ENCODE results near the gene NPY4R2.
"Not testable (repeated sequence)": the region's sequence is repeated elsewhere in the genome, so short reads cannot be mapped to it uniquely, and the experiment has no call there.

The NPY4R2 gene

DNA sequence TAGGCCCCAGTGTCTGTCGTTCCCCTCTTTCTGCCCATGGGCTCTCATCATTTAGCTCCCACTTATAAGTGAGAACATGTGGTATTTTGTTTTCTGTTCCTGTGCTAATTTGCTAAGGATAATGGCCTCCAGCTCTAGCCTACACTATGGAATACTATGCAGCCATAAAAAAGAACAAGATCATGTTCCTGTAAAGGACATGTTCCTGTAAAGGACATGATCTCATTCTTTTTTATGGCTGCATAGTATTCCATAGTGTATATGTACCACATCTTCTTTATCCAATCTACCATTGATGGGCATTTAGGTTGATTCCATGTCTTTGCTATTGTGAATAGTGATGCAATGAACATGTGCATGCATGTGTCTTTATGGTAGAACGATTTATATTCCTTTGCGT lies 19.2 kb downstream of the NPY4R2 start:
- not testable (repeated sequence) for H3K4me1 ChIP-seq (ENCODE audit: control insufficient read depth, insufficient read depth, low read length); H3K27me3 ChIP-seq (ENCODE audit: control insufficient read depth, insufficient read depth, low read length); H3K4me3 ChIP-seq (ENCODE audit: low read length); H3K36me3 ChIP-seq (ENCODE audit: insufficient read depth, low read length); H3K9ac ChIP-seq (ENCODE audit: low read depth, low read length); H3K4me2 ChIP-seq (ENCODE audit: low read length); H3K9me3 ChIP-seq (replicated peaks; ENCODE audit: low read length)

DNA sequence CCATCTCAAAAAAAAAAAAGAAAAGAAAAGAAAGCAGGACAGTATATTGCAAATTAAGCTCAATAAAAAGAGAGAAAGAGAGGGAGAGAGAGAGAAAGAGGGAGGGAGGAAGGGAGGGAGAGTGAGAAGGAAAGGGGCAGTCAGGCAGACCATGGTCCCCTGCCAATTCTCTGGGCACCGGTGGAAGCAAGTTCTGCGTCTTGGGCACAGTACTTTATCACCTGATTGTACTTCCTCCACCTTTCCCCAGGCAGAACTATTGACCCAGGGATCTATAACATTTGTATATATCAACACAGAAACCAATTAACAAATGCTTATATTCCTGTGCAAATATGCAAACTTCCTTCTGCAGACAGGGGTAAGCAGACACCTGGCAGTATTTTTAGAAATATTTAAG lies 22.4 kb downstream of the NPY4R2 start:
- H3K9me3 ChIP-seq (replicated peaks; ENCODE audit: low read length); H3K9ac ChIP-seq (ENCODE audit: low read depth, low read length); H3K4me2 ChIP-seq (ENCODE audit: low read length); H3K4me3 ChIP-seq (ENCODE audit: low read length); H3K27me3 ChIP-seq (ENCODE audit: control insufficient read depth, insufficient read depth, low read length); H3K4me1 ChIP-seq (ENCODE audit: control insufficient read depth, insufficient read depth, low read length); H3K36me3 ChIP-seq (ENCODE audit: insufficient read depth, low read length): not testable (repeated sequence)

- not testable (repeated sequence) for H3K27me3 ChIP-seq (ENCODE audit: control insufficient read depth, insufficient read depth, low read length); H3K4me1 ChIP-seq (ENCODE audit: control insufficient read depth, insufficient read depth, low read length); H3K4me3 ChIP-seq (ENCODE audit: low read length); H3K9ac ChIP-seq (ENCODE audit: low read depth, low read length); H3K4me2 ChIP-seq (ENCODE audit: low read length); H3K36me3 ChIP-seq (ENCODE audit: insufficient read depth, low read length); H3K9me3 ChIP-seq (replicated peaks; ENCODE audit: low read length)
These were observed 22.9 kb downstream of the NPY4R2 start for GRCh38 chr10:47941379-47941778.

- not testable (repeated sequence) for H3K4me1 ChIP-seq (ENCODE audit: control insufficient read depth, insufficient read depth, low read length); H3K27me3 ChIP-seq (ENCODE audit: control insufficient read depth, insufficient read depth, low read length); H3K9ac ChIP-seq (ENCODE audit: low read depth, low read length); H3K36me3 ChIP-seq (ENCODE audit: insufficient read depth, low read length); H3K4me2 ChIP-seq (ENCODE audit: low read length); H3K4me3 ChIP-seq (ENCODE audit: low read length); H3K9me3 ChIP-seq (replicated peaks; ENCODE audit: low read length)
These were observed 24.0 kb downstream of the NPY4R2 start for GRCh38 chr10:47942351-47943019.

DNA sequence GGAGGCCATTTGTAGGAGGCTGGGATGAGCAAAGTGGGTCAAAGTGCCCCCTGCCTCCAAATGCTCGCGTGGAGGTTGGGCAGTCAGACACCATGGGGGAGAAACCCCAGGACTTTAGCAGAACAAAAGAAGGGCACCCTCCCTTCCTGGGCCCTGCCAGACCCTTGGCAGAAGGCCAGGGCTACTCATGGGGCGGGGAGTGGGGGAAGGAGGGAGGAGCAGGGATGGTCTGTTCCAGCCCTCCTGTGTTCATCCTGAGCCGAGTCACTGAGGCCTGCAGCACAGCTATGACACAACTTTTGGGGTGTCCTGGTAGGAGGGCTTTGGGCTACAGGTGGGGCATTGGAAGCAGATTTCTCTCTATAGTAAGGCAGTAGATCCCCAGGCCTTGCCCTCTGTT lies 24.9 kb downstream of the NPY4R2 start:
- not testable (repeated sequence) for H3K9ac ChIP-seq (ENCODE audit: low read depth, low read length); H3K9me3 ChIP-seq (replicated peaks; ENCODE audit: low read length); H3K4me2 ChIP-seq (ENCODE audit: low read length); H3K36me3 ChIP-seq (ENCODE audit: insufficient read depth, low read length); H3K4me1 ChIP-seq (ENCODE audit: control insufficient read depth, insufficient read depth, low read length); H3K27me3 ChIP-seq (ENCODE audit: control insufficient read depth, insufficient read depth, low read length); H3K4me3 ChIP-seq (ENCODE audit: low read length)

GRCh38 chr10:47947424-47947823 lies 29.0 kb downstream of the NPY4R2 start:
- not testable (repeated sequence) for H3K4me1 ChIP-seq (ENCODE audit: control insufficient read depth, insufficient read depth, low read length); H3K4me3 ChIP-seq (ENCODE audit: low read length); H3K9ac ChIP-seq (ENCODE audit: low read depth, low read length); H3K9me3 ChIP-seq (replicated peaks; ENCODE audit: low read length); H3K4me2 ChIP-seq (ENCODE audit: low read length); H3K27me3 ChIP-seq (ENCODE audit: control insufficient read depth, insufficient read depth, low read length); H3K36me3 ChIP-seq (ENCODE audit: insufficient read depth, low read length)

DNA sequence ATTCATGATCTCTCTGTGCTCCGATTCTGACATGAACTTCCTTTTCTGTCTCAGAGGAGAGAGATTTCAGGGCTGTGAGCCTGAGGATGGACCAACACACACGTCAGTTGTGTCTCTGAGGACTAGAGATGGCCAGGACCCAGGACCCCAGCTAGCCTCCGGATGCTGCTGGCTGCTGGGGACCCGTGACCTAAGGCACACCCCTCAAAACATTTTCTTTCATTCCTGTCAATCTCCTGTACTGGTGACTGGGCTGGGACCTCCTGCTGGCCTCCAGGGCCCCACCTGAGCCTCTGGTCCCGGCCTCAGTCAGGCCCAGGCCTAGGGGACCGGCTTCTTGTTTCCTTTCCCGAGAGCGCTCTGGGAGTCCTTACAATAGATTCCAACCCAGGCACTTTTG lies 38.7 kb downstream of the NPY4R2 start:
- H3K4me2 ChIP-seq (ENCODE audit: low read length); H3K9ac ChIP-seq (ENCODE audit: low read depth, low read length); H3K36me3 ChIP-seq (ENCODE audit: insufficient read depth, low read length); H3K27me3 ChIP-seq (ENCODE audit: control insufficient read depth, insufficient read depth, low read length); H3K4me3 ChIP-seq (ENCODE audit: low read length); H3K9me3 ChIP-seq (replicated peaks; ENCODE audit: low read length); H3K4me1 ChIP-seq (ENCODE audit: control insufficient read depth, insufficient read depth, low read length): not testable (repeated sequence)

GRCh38 chr10:47959677-47960076 lies 41.2 kb downstream of the NPY4R2 start:
- not testable (repeated sequence) for H3K4me1 ChIP-seq (ENCODE audit: control insufficient read depth, insufficient read depth, low read length); H3K36me3 ChIP-seq (ENCODE audit: insufficient read depth, low read length); H3K4me2 ChIP-seq (ENCODE audit: low read length); H3K27me3 ChIP-seq (ENCODE audit: control insufficient read depth, insufficient read depth, low read length); H3K9me3 ChIP-seq (replicated peaks; ENCODE audit: low read length); H3K4me3 ChIP-seq (ENCODE audit: low read length); H3K9ac ChIP-seq (ENCODE audit: low read depth, low read length)

DNA sequence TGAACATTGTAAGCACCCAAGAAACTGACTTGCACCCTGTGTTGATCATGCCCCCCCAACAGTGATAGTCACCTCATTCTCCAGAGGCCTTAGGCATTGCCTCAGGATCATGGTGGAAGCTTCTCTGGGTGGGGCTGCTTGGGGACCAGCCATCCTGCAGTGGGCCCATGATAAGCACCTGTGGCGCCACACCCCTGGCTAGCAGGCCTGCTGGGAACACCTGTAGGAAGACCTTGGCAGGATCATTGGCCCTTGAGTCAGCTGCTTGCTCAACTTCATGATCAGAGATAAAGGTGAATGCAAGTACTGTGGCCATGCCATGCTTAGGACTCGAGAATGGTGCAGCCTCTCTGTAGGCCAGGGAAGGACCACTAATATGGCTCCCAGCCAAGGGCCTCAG lies 42.2 kb downstream of the NPY4R2 start:
- H3K4me2 ChIP-seq (ENCODE audit: low read length); H3K4me3 ChIP-seq (ENCODE audit: low read length); H3K36me3 ChIP-seq (ENCODE audit: insufficient read depth, low read length); H3K27me3 ChIP-seq (ENCODE audit: control insufficient read depth, insufficient read depth, low read length); H3K9ac ChIP-seq (ENCODE audit: low read depth, low read length); H3K4me1 ChIP-seq (ENCODE audit: control insufficient read depth, insufficient read depth, low read length); H3K9me3 ChIP-seq (replicated peaks; ENCODE audit: low read length): not testable (repeated sequence)

- H3K27me3 ChIP-seq (ENCODE audit: control insufficient read depth, insufficient read depth, low read length); H3K4me2 ChIP-seq (ENCODE audit: low read length); H3K4me1 ChIP-seq (ENCODE audit: control insufficient read depth, insufficient read depth, low read length); H3K9me3 ChIP-seq (replicated peaks; ENCODE audit: low read length); H3K9ac ChIP-seq (ENCODE audit: low read depth, low read length); H3K36me3 ChIP-seq (ENCODE audit: insufficient read depth, low read length); H3K4me3 ChIP-seq (ENCODE audit: low read length): not testable (repeated sequence)
These were observed 44.3 kb downstream of the NPY4R2 start for GRCh38 chr10:47962785-47963184.

DNA sequence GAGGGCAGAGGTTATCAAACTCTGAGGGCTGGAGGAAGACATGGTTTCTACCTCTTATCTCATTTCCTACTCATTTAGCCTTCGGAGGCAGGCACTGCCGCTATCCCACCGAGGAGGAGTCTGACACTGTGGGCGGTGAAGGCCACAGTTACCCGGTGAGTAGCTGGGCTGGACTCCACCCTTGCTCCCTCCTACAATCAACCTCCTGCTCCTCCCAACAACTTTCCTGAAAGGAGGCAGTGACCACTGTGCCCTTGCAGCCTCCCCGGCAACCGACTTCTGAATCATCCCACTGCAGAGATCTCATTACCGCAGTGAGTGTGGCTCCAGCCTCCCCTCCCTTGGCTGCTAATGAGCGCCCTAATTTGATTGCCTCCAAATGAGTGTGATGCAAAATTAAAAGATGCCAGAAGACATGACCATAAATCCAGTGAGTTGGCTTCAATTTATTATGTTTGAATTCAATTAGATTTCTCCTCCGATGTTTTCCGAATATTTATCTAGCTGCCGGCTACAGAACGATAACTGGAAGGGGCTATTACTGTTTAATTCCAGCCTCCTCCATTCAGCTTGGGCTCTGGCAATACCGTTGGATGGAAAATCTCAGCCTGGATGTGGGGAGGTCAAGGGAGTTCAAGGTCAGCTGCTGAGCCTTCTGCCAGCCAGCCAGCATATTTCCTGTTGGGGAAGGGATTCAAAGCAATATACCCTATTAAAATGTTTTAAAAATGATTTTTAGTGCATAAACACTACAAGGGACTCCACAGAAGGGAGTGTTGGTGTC lies 46.0 kb downstream of the NPY4R2 start:
- H3K36me3 ChIP-seq (ENCODE audit: insufficient read depth, low read length); H3K4me2 ChIP-seq (ENCODE audit: low read length); H3K4me1 ChIP-seq (ENCODE audit: control insufficient read depth, insufficient read depth, low read length); H3K27me3 ChIP-seq (ENCODE audit: control insufficient read depth, insufficient read depth, low read length); H3K9ac ChIP-seq (ENCODE audit: low read depth, low read length); H3K9me3 ChIP-seq (replicated peaks; ENCODE audit: low read length); H3K4me3 ChIP-seq (ENCODE audit: low read length): not testable (repeated sequence)

GRCh38 chr10:47968988-47969387 lies 50.5 kb downstream of the NPY4R2 start:
- H3K4me2 ChIP-seq (ENCODE audit: low read length); H3K4me3 ChIP-seq (ENCODE audit: low read length); H3K9ac ChIP-seq (ENCODE audit: low read depth, low read length); H3K36me3 ChIP-seq (ENCODE audit: insufficient read depth, low read length); H3K4me1 ChIP-seq (ENCODE audit: control insufficient read depth, insufficient read depth, low read length); H3K9me3 ChIP-seq (replicated peaks; ENCODE audit: low read length); H3K27me3 ChIP-seq (ENCODE audit: control insufficient read depth, insufficient read depth, low read length): not testable (repeated sequence)
